ENCODE results near the gene CLEC2A. TPM values are rescaled to one million over a fixed set of nuclear protein-coding genes. Genes with fewer than 3 reads are reported as not detected.
A peak's percentile ranks its signal among the peaks of the same experiment; 100 is the strongest.

CLEC2A gene
- total RNA-seq, 1 experiment from 2014 or later: not detected

- H2AFZ ChIP-seq (ENCODE audit: low read depth, low read length, poor library complexity, severe bottlenecking): no peak overlapping the region
- ChIA-PET POLR2A (no interaction called here), CTCF (interaction anchor here (1.0 kb wide), 2 partner anchors 10 to 176 kb away, joined by 3 to 6 read pairs; no protein-coding TSS in a partner anchor), RAD21 (ENCODE audit: low non-redundant PET in 1 of 2, low total read pairs in 2 of 2, uncharacterized antibody in 2 of 2, unreplicated experiment in 2 of 2) (no interaction called here)
- H3K9ac ChIP-seq (ENCODE audit: low read length): no peak overlapping the region
- H4K20me1 ChIP-seq (ENCODE audit: insufficient read depth): no peaks in the 10 kb centered on the region
- peaks cover 30% of the 10 kb centered on the region for H3K27me3 ChIP-seq (ENCODE audit: insufficient read depth, low read length)
- peak; percentile 73 for ATAC-seq
- H3K9me3 ChIP-seq (ENCODE audit: control insufficient read depth in 1 of 2, insufficient read depth in 1 of 2, low read depth in 1 of 2, low read length in 2 of 2): no peaks in the 10 kb centered on the region
- intact Hi-C loops (cut with micrococcal nuclease): loop anchor here (1.0 to 5.0 kb wide), 3 partner anchors 111 to 594 kb away; no protein-coding TSS in a partner anchor
- no peak overlapping the region for H3K27ac ChIP-seq (ENCODE audit: low read depth, low read length)
- H3K9me2 ChIP-seq (ENCODE audit: insufficient read depth): no peaks in the 10 kb centered on the region
- DNase-seq (ENCODE audit: low read depth, low spot score): peak; percentile 24
- no peaks in the 10 kb centered on the region for H3K79me2 ChIP-seq (ENCODE audit: insufficient read depth, low read length)
- no peak overlapping the region for H3K4me2 ChIP-seq (ENCODE audit: low read length)
- TF ChIP-seq CTCF (IDR thresholded peaks at IDR 0.05 in 2 of 3, conservative IDR thresholded peaks at IDR 0.05 in 1 of 3; ENCODE audit: borderline replicate concordance in 1 of 3, insufficient read depth in 1 of 3, low read depth in 2 of 3, low read length in 2 of 3) (peak; percentile 43 to 50 (median 47); a peak in 5 of 6 replicates), ATF3 (IDR thresholded peaks at IDR 0.05) (no peak), RAD21 (IDR thresholded peaks at IDR 0.05; ENCODE audit: low read depth) (peak; percentile 47), MAX (IDR thresholded peaks at IDR 0.05) (no peak)
- H3K4me3 ChIP-seq (replicated peaks in 1 of 2; ENCODE audit: low read depth in 1 of 2, low read length in 2 of 2): no peak overlapping the region
- no peaks in the 10 kb centered on the region for H3K4me1 ChIP-seq (ENCODE audit: control insufficient read depth in 1 of 2, insufficient read depth in 2 of 2, low read length in 2 of 2)
- BruUV-seq (replicated peaks): no TSS peak
- H3K36me3 ChIP-seq (ENCODE audit: control insufficient read depth in 1 of 2, insufficient read depth in 2 of 2, low read length in 2 of 2): no peaks in the 10 kb centered on the region
Measured at GRCh38 chr12:9925705-9926393, 6.3 kb downstream of the CLEC2A start.

GRCh38 chr12:9922429-9922828 is 9.7 kb downstream of the CLEC2A start:
- Histone ChIP-seq H3K9me3 (ENCODE audit: control insufficient read depth in 1 of 2, insufficient read depth in 1 of 2, low read depth in 1 of 2, low read length in 2 of 2) (no peaks in the 10 kb centered on the region), H3K79me2 (ENCODE audit: insufficient read depth, low read length) (no peaks in the 10 kb centered on the region), H4K20me1 (ENCODE audit: insufficient read depth) (no peaks in the 10 kb centered on the region), H3K9ac (ENCODE audit: low read length) (no peak overlapping the region), H3K9me2 (ENCODE audit: insufficient read depth) (no peaks in the 10 kb centered on the region), H3K4me1 (ENCODE audit: control insufficient read depth in 1 of 2, insufficient read depth in 2 of 2, low read length in 2 of 2) (no peaks in the 10 kb centered on the region), H3K4me2 (ENCODE audit: low read length) (no peak overlapping the region), H3K27ac (ENCODE audit: low read depth, low read length) (no peak overlapping the region), H3K36me3 (ENCODE audit: control insufficient read depth in 1 of 2, insufficient read depth in 2 of 2, low read length in 2 of 2) (no peaks in the 10 kb centered on the region), H3K4me3 (replicated peaks in 1 of 2; ENCODE audit: low read depth in 1 of 2, low read length in 2 of 2) (no peak overlapping the region), H2AFZ (ENCODE audit: low read depth, low read length, poor library complexity, severe bottlenecking) (no peak overlapping the region), H3K27me3 (ENCODE audit: insufficient read depth, low read length) (peaks cover 34% of the 10 kb centered on the region)
- ChIA-PET POLR2A (no interaction called here), RAD21 (ENCODE audit: low non-redundant PET in 1 of 2, low total read pairs in 2 of 2, uncharacterized antibody in 2 of 2, unreplicated experiment in 2 of 2) (no interaction called here), CTCF (interaction anchor here (1.2 kb wide), 1 partner anchor 10 kb away, joined by 3 read pairs; the partner anchor contains the start of gene CLEC2A)
- TF ChIP-seq ZNF274 (IDR thresholded peaks at IDR 0.05; ENCODE audit: low read depth, low read length) (no peak), ZFX (IDR thresholded peaks at IDR 0.05) (no peak), POLR2AphosphoS5 (IDR thresholded peaks at IDR 0.05; ENCODE audit: low read depth, low read length) (no peak), POLR2A (IDR thresholded peaks at IDR 0.05; ENCODE audit: borderline replicate concordance, extremely low read depth, insufficient read depth, insufficient read length) (no peak), JUND (IDR thresholded peaks at IDR 0.05) (no peak), MAX (IDR thresholded peaks at IDR 0.05) (no peak), RAD21 (IDR thresholded peaks at IDR 0.05; ENCODE audit: low read depth) (no peak), SP1 (IDR thresholded peaks at IDR 0.05; ENCODE audit: low read depth) (no peak), CEBPB (IDR thresholded peaks at IDR 0.05; ENCODE audit: low read depth) (no peak), EGR1 (IDR thresholded peaks at IDR 0.05; ENCODE audit: low read depth) (no peak), SRF (IDR thresholded peaks at IDR 0.05; ENCODE audit: low read depth) (no peak), ELF1 (IDR thresholded peaks at IDR 0.05; ENCODE audit: borderline replicate concordance, low read depth) (no peak), YY1 (IDR thresholded peaks at IDR 0.05; ENCODE audit: extremely low read depth, insufficient replicate concordance, low read depth, low read length) (no peak), ATF3 (IDR thresholded peaks at IDR 0.05) (no peak), EZH2 (IDR thresholded peaks at IDR 0.05) (no peak)
- no peak for ATAC-seq
- no peak for DNase-seq (ENCODE audit: low read depth, low spot score)
- no TSS peak for BruUV-seq (replicated peaks)
- intact Hi-C loops (cut with micrococcal nuclease): no loop called here
